GM18519 (cell line): ENCODE data around the gene CTXN2.

ENCODE experiments used
- ATAC-seq: cut with Tn5 transposase; IDR thresholded peaks from one replicate; pipeline ENCODE4 v1.9.1; 2021; ENCODE audit warnings: mild to moderate bottlenecking, moderate library complexity; ENCODE audit not compliant: unreplicated experiment, low FRiP score

CTXN2 gene

DNA sequence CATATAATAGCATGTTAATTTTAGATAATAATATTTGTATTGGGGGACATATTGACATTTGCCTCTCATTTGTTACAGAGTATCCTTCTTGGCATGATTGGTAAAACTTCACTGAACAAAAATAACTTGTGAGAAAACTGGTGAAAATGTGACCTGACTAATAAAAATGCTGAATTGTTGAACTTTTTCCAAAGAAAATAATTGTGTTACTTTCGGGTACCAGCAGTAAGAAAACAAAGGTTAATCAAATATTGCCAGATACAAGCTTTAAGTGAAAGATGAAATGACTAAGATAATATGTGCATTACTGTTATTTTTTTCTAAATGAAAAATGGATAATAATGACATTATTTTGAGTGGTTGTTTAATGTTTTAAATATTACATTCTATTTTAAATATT lies 29.8 kb downstream of the CTXN2 start:
- no peak for ATAC-seq

DNA sequence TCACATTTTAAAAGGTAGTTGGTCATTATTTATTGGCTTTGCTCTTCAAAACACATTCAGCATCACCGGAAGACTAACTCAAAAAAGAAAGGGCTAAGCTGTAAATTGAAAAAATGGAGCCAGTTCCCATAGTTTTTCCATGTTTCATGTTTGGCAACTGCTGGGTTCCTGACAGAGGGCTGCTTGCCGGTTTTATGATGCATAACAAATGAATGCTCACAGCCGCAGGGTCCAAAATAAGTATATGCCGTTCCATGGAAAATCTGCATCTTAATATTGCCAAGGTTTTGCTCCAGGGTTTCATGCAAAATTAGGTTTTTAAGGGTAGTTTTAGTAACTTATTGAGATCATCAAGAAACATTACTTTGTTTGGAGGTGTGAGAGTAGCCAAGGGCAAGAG lies 30.4 kb downstream of the CTXN2 start:
- no peak for ATAC-seq

DNA sequence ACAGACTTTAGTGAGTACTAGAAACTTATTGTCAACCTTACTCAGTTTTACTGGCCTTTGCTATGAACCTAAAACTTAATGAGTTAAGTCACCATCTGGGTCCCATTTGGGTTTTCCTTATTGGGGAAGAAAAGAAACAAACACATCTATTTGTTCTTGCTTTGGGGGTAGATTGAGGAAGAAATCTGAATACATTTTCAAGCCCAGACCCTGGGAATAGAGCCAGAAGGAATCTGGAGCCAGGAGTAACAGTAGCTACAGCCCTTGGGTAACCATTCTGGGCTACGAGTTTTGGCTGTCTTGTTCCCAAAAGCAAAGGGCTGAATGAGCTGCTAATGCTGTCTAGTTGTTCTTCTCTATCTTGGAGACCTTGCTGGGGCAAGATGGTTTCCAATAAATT lies 31.2 kb downstream of the CTXN2 start:
- no peak for ATAC-seq

DNA sequence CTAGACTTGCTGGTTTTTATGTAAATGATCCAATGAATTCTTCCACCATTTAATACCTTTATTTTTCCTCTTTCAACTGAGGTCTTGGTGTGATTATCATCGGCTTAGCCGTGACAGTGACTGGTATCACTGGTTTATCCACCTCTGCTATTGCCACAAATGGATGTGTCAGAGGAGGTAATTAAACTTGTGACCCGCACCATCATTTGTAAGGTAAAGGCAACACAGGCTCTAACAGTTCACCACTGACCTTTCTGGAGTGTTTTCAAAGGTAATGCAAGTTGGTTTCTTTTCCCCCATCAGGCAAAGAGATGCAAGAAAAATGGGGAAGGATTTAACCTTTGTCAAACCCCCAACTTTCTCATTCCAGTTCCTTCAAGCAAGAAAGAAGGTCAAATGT lies 34.3 kb downstream of the CTXN2 start:
- ATAC-seq: no peak

DNA sequence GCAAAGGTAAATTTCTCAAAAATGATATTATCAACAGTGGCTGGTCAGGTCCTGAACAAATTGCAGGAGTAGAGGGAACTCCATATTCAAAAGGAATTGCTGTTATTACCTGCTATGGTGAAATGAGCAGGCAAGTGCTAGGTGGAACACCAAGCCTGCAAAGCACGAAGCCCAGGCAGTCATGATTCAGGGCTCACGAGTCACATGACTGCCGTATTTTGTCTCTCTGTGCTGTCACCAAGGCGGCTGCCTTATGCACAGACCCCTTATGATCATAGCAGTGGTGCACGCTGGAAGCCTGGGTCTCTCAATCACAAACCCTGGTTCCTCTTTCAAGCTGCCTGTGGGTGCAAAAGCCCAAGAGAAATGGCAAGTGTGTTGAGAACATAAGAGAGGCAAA lies 39.0 kb downstream of the CTXN2 start:
- no peak for ATAC-seq

DNA sequence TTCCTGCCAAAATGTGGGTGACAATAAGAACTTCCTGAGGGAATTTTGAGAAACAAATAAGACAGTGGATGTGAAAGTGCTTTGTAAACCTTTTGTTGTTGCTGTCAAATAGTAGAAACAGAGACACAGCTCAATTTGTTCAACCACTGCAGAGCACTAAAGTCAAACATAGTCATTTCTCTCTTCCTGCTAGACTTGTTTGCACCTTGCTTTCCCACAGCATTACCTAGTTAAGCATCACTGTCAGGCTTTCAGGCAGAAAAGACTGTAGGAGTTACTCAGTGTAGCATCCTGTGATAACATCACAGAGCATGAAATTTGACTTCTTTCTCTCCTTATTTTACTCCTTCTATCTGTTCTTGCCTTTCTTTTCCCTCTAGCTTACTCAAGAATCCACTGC lies 41.8 kb downstream of the CTXN2 start:
- no peak for ATAC-seq

DNA sequence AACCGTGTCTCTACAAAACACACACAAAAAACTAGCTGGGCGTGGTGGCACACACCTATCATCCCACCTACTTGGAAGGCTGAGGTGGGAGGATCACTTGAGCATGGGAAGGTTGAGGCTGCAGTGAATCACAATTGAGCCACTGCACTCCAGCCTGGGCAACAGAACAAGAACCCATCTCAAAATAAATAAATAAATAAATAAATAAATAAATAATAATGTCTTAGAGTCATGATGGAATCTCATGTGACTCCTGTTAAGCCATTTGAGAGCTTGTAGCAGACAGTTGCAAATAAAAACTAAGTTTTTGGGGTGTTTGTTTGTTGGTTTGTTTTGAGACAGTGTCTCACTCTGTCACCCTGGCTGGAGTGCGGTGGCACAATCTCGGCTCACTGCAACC lies 47.9 kb downstream of the CTXN2 start:
- ATAC-seq: no peak

DNA sequence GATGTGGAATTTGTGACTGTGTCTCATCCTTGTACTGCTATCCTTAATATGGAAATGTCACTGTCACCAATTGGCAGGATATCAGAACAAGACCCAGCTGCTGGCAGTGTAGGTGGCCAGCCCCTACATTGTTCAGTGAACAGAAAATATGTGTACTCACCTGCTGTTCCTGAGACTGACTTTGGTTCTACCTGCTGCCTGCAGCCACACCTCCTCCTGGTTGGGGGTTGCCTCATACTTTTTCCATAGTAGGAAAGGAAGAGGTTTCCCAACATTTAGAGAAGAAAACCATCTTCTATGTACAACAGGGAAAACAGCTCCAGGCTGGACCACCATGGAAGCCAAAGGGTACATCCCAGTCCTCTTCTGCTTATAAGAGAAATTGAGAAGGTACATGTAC lies 50.5 kb downstream of the CTXN2 start:
- no peak for ATAC-seq

DNA sequence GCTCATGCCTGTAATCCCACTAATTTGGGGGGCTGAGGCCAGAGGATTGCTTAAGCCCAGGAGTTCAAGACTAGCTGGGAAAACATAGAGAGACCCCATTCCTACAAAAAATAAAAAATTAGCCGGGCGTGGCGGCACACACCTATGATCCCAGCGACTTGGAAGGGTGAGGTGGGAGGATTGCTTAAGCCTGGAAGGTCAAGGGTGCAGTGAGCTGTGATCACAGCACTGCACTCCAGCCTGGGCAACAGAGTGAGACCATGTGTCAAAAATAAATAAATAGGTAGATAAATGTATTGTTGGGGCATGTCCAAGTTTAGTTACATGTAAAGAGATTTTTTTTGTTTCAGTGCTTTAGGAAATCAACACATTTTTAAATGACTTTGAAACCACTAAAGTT lies 51.1 kb downstream of the CTXN2 start:
- ATAC-seq: no peak

DNA sequence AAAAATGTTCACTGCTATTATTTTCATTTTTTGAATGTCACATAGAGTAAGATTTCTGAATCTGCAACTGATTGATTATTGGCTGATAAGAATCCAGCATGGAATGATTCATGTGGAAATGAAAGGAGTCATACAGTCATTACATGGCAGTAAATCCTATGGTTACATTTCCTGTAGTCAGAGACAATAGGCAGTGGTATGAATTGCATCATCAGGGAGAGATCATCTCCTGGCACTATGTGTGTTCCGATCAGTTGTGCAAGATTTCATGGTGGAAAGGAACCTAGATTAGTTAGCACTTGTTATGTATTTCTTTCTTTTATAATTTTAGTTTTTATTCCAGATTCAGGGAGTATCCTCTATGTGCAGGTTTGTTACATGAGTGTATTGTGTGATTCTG lies 53.5 kb downstream of the CTXN2 start:
- no peak for ATAC-seq

DNA sequence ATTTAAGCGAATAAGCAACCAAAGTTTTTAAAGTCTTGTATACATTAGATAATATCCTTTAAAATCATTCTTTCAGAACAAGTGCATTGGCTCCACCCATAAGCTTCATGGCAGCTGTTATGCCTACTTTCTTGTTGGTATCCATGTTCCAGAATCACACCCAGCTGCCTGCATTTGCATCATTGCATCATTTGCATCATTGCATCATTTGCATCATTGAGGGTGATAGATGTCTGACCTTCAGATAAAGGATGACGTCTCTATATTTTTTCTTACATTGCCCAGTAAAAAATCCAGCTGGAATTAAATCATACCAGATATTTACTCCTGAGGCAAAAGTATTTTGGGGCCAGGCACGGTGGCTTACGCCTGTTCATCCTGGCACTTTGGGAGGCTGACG lies 56.9 kb downstream of the CTXN2 start:
- no peak for ATAC-seq

DNA sequence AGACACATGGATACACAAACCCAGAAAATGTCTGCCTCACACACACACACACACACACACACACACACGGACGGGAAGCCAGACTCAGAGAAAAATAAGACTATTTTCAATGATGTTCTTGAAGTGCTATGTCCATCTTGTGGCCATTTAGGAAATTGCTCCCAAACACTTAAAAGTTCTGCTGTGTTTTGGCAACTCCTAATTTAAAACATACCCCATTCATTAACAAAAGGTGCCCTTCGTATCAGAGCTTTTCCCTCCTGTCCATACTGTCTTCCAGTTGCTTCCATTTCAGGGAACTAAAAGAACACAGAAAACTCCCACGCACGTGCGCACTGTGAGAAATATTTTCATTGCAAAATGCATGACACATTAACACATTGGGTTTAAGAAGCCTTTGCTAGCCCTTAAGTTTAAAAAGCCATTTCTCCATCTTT lies 59.2 kb downstream of the CTXN2 start:
- ATAC-seq: no peak

DNA sequence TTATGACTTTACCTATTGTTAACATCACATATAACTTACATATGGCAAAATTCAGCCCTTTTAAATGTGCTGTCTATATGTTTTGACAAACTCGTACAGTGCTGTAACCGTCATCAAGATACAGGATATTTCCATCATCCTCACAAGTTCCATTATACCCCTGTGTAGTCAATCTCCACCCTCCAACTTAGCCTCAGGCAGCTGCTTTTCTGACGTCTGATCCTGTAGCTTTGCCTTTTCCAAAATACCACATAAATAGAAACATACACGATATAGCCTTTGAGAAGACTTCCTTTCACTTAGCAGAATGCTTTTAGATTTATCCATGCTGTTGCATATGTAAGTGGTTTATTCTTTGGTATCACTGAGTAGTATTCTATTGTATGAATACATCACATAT lies 61.7 kb downstream of the CTXN2 start:
- ATAC-seq: no peak
